ENCODE results near the gene CD27.

DNA sequence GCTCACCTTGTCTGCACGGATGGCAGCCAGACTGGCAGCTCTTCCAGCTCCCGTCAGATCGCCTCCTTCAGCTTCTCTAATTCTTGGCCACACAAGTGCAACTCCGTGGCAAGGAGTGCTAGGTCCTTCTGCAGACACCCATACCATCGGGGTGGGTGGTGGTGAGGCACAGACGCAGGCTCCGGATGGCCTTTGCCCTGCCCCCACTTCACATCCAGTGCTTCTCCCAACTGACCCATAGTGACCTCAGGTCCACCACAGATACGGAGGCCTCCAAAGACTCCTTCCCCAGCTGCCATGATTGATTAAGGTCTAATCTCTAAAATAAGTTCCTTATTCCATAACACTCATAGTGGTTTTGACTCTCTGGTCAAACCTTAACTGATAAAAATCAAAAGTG is 19.9 kb upstream of the CD27 start:
- no peak for TF ChIP-seq POLR2AphosphoS5 (IDR thresholded peaks at IDR 0.05; ENCODE audit: low read depth)
- TF ChIP-seq GABPA (IDR thresholded peaks at IDR 0.05; ENCODE audit: low read depth) = no peak
- TF ChIP-seq, protein P1, sequence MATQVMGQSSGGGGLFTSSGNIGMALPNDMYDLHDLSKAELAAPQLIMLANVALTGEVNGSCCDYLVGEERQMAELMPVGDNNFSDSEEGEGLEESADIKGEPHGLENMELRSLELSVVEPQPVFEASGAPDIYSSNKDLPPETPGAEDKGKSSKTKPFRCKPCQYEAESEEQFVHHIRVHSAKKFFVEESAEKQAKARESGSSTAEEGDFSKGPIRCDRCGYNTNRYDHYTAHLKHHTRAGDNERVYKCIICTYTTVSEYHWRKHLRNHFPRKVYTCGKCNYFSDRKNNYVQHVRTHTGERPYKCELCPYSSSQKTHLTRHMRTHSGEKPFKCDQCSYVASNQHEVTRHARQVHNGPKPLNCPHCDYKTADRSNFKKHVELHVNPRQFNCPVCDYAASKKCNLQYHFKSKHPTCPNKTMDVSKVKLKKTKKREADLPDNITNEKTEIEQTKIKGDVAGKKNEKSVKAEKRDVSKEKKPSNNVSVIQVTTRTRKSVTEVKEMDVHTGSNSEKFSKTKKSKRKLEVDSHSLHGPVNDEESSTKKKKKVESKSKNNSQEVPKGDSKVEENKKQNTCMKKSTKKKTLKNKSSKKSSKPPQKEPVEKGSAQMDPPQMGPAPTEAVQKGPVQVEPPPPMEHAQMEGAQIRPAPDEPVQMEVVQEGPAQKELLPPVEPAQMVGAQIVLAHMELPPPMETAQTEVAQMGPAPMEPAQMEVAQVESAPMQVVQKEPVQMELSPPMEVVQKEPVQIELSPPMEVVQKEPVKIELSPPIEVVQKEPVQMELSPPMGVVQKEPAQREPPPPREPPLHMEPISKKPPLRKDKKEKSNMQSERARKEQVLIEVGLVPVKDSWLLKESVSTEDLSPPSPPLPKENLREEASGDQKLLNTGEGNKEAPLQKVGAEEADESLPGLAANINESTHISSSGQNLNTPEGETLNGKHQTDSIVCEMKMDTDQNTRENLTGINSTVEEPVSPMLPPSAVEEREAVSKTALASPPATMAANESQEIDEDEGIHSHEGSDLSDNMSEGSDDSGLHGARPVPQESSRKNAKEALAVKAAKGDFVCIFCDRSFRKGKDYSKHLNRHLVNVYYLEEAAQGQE (IDR thresholded peaks at IDR 0.05; ENCODE audit: insufficient replicate concordance, low read depth) = no peak
- TF ChIP-seq, protein P2, sequence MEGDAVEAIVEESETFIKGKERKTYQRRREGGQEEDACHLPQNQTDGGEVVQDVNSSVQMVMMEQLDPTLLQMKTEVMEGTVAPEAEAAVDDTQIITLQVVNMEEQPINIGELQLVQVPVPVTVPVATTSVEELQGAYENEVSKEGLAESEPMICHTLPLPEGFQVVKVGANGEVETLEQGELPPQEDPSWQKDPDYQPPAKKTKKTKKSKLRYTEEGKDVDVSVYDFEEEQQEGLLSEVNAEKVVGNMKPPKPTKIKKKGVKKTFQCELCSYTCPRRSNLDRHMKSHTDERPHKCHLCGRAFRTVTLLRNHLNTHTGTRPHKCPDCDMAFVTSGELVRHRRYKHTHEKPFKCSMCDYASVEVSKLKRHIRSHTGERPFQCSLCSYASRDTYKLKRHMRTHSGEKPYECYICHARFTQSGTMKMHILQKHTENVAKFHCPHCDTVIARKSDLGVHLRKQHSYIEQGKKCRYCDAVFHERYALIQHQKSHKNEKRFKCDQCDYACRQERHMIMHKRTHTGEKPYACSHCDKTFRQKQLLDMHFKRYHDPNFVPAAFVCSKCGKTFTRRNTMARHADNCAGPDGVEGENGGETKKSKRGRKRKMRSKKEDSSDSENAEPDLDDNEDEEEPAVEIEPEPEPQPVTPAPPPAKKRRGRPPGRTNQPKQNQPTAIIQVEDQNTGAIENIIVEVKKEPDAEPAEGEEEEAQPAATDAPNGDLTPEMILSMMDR (IDR thresholded peaks at IDR 0.05; ENCODE audit: insufficient read depth, low read length) = no peak
- no peak for TF ChIP-seq SPI1 (IDR thresholded peaks at IDR 0.05; ENCODE audit: borderline replicate concordance, low read depth)

Measured in HL-60 (cell line).